Mesenteric fat pad (tissue), 1 donor: ENCODE measurements around the gene ID1. TPM values are rescaled to one million over a fixed set of nuclear protein-coding genes. Genes with fewer than 3 reads are reported as not detected.
"Not testable (repeated sequence)": the region's sequence is repeated elsewhere in the genome, so short reads cannot be mapped to it uniquely, and the experiment has no call there.

Experiments
- DNase-seq: peaks from one replicate; pipeline ENCODE4 v3.0.0-alpha.2; 2020; ENCODE audit warnings: low spot score
- total RNA-seq: library from RNA; stranded (reverse); fragmentation: NEBNext Ultra II Directional; extraction: Animal tissue kit (Norgen Biotek cat#: 25700); gene quantifications from one replicate; pipeline ENCODE4 v1.2.1, GENCODE V29; 2021
- donor health status: DM: yes; HTN: yes; CAD: no.

Gene ID1
- total RNA-seq, 1 donor from 2014 or later = 223 TPM

DNA sequence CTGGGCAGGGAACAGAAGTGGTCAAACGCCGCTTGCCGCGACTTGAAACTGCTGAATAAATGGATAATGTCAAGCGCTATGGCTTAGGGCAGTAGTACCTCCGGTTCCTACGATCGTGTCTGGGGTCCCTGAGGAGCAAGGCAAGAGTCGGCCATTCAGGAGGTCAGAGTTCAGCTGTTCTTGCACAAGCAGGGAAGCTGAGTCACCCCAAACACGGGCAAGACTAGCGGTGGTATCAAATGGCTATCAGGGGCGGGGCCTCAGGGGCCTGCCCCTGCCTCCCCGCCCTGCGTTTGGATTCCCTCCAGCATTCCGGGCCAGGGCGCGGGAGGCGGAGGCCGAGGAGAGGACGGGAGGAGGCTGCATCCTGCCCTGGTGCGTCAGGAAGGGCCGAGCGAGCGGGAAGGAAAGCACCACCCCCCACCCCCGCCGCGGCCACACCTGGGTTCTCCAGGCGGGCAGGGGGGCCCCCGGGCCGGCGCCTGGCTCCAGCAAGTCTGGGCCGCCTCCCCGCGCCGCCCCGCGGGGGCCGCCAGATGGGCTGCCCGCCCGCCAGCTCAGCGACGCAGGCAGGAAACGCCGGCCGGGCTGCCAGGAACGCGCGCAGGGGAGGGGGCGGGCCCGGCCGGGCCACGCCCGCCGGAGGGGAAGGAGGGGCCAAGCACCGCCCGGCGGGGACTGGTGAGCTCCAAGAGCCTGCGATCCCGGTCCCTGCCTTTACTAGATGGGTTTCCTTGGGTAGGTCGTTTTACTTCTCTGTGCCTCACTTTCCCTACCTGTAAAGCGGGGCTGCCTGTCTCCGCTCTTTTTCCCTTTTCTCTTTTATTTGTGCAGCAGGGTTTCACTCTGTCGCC lies 32.2 kb upstream of the ID1 start:
- peak; percentile 98 for DNase-seq

DNA sequence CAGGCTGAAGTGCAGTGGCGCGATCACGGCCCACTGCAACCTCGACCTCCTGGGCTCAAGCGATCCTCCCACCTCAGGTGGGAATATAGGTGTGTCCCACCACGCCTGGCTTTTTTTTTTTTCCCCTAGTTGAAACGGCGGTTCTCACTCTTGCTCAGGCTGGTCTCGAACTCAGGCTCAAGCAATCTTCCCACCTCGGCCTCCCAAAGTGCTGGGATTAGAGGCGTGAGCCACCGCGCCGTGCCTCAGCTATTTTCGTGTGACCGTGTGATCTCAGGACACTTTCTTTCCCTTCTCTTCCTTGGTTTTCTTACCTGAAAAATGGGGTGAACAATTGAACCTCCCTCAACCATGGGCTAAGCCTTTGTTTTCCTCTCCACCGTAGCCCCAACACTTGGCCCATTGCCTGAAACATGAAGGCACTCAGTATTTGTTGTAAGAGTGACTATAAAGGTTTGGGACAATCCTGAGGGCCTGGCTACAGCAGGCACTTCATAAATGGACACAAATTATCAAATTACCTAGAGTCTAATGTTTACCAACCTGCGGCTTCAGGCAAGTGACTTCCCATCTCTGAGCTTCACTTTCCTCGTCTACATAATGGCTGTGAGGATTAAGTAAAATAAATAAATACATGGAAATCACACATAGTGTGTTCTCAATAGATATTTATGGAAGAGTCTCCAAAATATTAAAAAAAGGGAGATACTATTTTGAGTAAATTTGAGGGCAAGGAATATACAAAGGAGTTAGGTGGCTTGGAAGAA lies 31.4 kb upstream of the ID1 start:
- DNase-seq = no peak

DNA sequence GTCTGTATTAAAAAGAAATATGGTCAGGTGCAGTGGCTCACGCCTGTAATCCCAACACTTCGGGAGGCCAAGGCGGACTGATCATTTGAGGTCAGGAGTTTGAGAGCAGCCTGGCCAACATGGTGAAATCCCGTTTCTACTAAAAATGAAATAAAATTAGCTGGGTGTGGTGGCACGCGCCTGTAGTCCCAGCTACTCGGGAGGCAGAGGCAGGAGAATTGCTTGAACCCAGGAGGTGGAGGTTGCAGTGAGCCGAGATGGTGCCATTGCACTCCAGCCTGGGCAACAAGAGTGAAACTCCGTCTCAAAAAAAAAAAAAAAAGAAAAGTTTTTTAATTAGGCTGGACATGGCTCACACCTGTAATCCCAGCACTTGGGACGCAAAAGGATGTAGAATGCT lies 30.1 kb upstream of the ID1 start:
- not testable (repeated sequence) for DNase-seq

DNA sequence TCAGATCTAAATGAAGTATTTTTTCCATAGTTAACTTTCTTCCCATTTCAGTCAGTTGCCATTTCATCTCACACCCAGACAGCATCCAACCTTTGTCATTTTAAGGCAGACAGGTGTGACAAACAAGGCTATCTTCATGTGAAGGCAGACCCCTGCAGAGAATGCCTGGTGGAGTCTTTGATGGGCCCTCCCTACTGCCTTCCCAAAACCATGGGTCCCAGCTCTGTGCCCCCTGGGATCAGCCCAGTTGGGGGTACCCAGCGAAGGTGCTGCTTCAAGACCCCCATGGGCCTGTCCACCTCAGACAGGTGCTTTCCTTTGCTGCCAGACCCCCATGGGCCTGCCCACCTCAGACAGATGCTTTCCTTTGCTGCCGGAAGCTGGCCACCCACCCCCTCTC lies 28.3 kb upstream of the ID1 start:
- DNase-seq = no peak

DNA sequence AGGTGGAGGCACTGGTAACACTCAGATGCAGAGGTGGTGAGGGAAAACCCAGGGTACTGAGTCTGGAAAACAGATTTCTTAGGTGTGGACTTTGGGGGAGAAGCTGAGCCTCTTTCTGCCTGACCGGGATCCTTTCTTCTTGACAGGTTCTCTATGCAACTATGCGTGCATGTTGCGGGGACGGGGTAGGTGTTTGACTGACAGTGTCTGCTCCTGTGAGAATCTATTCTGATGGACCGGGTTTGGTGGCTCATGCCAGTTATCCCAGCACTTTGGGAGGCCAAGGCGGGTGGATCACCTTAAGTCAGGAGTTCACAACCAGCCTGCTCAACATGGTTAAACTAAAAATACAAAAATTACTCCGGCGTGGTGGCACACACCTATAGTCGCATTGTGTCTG lies 27.9 kb upstream of the ID1 start:
- DNase-seq = no peak

DNA sequence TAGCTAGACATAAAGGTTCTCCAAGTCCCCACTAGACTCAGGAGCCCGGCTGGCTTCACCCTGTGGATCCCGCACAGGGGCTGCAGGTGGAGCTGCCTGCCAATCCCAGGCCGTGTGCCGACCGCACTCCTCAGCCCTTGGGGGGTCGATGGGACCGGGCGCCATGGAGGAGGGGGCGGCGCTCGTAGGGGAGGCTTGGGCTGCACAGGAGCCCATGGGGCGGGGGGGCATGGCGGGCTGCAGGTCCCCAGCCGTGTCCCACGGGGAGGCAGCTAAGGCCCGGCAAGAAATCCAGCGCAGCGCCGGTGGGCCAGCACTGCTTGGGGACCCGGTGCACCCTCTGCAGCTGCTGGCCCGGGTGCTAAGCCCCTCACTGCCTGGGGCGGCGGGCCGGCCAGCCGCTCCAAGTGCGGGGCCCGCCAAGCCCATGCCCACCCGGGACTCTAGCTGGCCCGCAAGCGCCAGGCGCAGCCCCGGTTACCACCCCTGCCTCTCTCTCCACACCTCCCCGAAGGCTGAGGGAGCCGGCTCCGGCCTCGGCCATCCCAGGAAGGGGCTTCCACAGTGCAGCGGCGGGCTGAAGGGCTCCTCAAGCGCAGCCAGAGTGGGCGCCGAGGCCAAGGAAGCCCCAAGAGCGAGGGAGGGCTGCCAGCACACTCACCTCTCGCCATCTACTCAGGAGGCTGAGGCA lies 26.5 kb upstream of the ID1 start:
- DNase-seq = no peak

DNA sequence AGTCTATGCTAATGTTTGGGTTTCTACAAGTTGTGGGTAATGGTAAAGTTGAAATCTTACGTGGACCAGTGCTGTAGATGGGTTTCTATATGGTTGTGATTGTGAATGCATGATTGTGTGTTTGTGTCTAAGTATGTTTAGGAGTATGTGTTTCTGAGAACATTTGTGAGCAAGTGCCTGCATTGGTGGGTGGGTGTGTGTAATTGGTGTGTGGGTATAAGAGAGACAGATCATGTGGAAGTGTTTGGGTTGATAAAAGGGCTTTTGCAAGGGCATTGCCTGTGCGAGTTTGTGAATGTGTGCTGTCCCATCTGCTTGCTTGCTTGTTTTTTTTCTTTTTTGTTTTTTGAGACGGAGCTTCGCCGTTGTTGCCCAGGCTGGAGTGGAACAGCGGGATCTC lies 25.8 kb upstream of the ID1 start:
- DNase-seq = no peak

DNA sequence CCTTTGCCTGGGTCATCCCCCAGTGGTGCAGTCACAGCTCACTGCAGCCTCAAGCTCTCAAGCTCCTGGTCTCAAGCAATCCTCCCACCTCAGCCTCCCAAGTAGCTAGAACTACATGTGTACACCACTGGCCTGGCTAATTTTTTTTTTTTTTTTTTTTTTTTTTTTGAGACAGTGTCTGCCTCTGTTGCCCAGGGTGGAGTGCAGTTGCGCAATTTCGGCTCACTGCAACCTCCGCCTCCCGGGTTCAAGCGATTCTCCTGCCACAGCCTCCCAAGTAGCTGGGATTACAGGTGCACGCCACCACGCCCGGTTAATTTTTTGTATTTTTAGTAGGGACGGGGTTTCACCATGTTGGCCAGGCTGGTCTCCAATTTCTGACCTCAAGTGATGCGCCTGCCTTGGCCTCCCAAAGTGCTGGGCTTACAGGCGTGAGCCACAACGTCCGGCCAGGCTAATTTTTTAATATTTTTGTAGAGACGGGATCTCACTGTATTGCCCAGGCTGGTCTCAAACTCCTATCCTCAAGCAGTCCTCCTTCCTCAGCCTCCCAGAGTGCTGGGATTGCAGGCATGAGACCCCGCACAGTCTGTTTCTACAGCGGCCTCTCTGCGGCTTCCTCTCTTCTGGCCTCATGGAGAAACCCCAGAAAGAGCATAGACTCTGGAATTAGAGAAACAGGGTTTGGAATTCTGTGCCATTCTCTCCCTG lies 25.0 kb upstream of the ID1 start:
- DNase-seq = not testable (repeated sequence)

DNA sequence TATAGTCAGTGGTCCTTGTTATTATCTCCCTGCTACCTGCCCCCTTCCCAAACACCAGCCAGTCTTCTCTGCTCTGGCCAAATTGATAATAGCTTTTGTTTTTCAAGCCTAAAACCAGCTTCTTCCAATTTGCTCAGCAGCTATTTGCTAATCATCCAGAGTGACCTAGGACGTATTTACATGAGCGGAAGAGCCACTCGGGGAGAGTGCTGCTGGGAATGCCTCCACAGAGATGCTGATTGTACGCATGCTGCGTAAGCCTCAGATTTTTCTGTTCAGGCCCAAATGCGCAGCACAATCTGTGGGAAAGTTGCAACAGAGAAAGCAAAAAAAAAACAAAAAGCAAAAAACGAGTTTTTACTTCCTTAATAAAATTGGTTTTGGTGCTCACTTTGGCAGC lies 24.4 kb upstream of the ID1 start:
- no peak for DNase-seq

DNA sequence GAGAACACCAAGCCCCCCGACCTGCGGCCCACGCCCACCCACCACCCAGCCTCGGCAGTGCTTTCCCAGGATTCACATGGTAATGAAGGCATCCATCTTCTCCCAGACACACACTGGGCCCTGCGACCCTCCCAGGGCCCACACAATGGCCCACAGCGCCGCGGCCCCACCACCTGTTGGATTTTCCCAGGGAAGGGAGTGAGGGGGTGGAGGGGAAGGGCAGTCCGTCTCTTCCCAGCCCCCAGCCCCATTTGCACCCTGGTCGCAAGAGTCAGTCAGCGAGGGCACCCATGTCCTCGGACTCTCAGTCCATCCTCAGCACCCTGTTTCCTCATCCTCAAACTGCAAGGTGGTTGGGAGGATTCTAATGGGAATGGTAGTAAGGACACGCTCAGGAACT lies 23.7 kb upstream of the ID1 start:
- no peak for DNase-seq

DNA sequence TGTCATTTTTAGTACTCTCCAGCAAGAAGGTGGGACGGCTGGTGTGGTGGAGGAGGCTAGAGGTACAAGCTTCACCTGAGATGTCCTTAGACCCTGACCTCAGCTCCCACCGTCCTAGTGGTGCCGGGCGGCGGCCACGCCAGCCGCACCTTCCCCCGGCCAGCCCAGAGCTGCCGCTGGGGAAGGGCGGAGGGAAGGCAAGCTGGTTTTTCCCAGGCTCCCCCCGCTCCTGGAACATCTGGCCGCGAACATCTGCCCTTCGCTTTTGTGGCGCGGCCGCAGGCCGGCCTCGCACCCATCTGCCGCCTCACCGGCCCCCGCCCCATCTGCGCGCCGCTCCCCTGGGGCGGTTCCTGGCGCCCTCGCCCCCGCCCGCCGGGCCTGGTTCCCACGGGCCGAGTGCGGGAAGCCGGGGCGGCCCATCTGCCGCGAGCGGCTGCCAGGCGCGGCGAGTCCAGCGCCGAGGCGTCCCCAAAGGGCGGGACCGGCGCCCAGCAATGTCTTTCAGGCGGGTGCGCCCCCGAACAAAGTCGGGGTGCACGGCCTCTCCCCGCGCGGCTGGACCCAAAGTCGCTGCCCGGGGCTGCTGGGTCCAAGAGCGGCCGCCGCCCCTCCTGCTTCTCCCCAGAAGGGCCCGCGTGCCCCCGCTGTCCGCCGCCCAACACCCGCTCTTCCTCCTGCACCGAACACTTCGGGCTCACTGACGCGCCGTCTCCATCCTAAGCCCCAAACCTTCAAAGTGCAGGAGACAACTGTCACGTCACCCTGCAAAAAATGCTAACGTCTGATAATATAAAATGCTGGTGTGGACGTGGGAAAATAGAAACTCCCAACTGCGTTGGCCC lies 17.3 kb upstream of the ID1 start:
- DNase-seq = no peak

DNA sequence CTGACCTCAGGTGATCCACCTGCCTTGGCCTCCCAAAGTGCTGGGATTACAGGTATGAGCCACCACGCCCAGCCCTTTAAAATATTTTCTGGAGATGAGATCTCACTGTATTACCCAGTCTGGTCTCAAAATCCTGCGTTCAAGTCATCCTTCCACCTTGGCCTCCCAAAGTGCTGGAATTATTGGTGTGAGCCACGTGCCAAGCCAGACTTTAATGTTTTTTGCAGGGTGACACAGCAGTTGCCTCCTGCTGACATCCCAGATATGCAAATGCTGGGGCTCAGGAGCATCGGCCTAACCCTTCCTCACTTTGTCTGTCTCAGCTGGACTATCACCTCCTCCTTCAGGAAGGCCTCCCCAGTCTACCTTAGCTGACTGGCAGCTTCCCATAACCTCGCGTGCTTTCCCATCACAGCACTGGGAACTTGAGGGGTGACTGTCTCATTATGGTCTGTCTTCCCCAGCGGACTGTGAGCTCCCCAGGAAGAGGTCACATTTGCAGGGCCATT lies 14.3 kb upstream of the ID1 start:
- DNase-seq = no peak

DNA sequence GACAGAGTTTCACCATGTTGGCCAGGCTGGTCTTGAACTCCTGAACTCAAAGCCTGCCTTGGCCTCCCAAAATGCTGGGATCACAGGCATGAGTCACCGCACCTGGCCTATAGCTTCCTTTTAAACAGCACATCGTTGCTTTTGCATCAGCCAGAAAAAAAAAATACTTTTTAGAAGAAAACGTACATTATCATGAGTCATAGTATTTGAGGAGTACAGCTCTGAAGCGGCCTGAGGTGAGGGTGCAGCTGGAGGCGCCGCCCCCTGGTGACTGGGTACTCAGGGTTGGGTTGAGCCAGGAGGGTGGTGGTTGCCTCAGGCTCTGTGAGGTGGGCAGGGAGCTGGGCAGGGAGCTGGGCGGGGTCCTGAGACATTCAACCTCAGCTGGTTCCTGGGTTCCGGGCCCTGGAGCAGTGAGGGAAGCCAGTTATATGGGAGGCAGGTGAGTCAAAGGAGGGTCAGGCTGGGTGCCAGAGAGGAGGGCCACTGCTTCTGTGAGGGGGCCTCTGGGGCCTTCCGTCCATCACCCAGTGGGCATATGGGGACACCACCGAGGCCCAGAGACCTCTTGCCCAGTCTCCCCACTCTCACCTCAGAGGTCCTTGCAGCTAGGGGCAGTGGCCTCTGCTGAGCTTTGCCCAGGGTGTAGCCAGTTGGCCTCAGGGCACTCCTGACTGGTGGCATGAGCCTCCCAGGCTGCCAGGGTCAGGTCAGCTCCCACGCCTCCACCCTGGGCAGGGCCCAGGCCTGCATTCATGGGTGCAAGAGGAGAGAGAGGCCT lies 11.7 kb upstream of the ID1 start:
- DNase-seq = no peak

DNA sequence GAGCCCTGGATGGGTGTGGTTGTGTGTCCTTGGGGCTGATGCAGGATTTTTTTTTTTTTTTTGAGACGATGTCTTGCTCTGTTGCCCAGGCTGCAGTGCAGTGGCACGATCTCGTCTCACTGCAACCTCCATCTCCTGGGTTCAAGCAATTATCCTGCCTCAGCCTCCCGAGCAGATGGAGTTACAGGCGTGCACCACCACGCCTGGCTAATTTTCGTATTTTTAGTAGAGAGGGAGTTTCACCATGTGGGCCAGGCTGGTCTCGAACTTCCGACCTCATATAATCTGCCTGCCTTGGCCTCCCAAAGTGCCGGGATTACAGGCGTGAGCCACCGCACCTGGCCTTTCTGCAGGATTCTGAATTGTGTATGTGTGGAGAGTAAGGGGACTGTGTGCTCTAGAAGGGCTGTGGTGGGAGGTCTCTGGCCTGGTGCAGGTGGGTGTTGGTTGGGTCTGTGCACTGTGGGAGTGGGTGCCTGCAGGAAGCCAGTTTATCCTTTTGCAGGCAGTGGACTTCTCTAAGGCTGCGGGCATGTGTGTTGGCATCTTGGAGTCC lies 11.0 kb upstream of the ID1 start:
- no peak for DNase-seq

DNA sequence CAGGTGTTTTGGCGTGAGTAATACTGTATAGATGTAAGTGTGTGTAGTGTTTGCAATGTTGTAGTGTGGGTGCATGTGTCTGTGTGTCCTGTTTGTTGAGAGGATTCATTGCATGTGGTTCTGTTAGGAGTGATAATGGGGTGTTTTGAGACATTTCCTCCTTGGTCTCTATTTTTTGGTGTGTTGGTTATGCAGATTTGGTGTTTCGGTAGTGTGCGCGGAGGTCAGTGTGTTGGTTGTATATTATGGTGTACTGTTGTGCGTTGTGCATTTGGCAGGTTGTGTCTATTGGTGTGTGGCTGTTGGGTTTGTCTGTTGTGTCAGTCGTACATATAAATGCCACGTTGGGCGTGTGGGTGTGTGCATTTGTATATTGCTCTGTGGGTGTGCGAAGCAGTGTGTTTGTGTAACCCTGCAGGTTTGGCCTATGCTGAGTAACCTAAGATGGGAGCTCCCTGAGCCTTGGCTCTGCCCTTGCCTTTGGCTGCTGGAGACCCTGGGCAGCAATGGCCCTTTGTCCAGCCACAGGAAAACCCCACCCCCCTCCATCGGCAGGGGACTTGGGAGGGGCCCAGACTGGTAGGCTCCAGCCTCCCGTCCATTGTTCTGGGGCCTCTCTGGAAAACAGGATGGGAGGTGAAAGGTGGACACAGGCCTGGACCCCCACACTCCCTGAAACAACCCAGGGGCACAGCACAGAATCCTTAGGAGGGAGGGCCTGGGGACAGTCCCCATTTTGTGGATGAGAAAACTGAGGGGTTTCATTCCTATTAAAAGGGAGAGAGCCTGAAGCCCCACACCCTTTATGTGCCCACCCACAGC lies 10.3 kb upstream of the ID1 start:
- DNase-seq = no peak

DNA sequence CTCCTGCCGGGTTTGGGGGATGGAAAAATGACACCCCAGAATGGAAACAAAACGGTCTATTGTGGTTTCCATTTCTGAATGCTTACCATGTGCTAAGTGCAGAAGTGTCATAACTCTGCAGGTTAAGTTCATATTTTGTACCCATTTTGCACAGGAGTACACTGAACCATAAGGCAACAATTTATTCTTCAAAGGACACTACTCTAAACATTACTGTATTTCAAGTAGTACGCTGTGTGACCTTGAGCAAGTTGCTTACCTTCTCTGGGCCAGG lies 9.8 kb upstream of the ID1 start:
- DNase-seq = no peak

DNA sequence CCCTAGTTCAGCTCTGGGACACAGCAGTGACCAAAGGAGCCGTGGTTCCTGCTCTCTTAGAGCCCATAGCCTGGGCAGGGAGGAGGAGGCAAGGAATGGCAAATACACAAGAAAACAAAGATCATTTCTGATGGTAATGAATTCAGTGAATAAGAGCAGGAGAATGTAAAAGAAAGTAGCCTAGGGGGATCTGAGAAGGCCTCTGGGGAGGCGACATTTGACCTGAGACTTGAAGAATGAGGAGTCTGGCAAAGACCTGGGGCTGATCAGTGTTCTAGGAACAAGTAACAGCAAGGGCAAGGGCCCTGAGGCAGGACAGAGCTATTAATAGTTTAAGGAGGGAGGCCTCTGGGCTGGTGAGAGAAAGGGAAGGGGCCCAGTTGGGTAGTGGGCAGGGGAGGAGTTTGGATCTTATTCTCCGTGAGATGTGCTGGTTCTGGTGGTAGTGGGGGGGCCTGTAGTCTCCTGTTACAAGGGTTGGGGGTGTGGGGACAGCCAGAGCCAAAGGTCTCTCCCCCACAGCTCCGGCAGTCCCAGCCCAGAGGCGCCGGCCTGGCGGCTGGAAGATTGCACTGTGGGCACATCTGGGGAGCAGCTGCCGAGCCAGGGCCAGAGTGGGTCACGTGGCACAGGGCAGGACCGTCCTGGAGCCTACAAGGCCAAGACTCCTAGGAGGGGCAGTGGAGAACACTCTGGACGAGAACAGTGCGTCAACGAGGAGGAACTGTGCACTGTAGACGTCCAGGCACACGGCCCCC lies 9.3 kb upstream of the ID1 start:
- DNase-seq = peak; percentile 97

DNA sequence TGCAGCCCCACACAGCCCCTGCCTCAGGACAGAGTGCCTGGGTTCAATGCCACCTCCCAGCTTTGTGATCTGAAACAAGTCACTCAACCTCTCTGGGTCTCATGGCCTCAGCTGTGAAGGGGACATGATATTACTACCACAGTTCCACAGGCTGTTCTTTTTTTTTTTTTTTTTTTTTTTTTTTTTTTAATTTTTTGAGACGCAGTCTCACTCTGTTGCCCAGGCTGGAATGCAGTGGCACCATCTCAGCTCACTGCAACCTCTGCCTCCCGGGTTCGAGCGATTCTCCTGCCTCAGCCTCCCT lies 8.7 kb upstream of the ID1 start:
- DNase-seq = not testable (repeated sequence)
